ENCODE data around the gene PALLD.
"Not testable (repeated sequence)": the region's sequence is repeated elsewhere in the genome, so short reads cannot be mapped to it uniquely, and the experiment has no call there.

The PALLD gene

DNA sequence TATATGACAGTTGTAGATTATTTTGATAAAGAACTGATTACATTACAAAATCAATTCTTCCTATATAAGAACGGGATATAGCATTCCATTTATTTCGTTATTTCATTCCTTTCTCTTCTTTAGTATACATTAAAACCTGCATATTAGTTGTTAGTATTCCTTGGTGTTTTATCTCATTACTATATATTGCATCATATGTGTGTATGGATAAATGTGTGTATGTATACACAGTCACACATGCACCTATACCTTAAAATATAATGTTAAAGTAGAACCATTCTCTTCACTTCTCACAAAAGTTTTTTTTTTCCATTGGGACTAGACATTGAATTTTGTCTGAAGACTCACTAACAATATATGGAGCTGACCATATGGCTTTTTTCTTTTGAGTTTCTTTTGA lies 5.3 kb upstream of the PALLD start:
- DNase-seq, result no peak

DNA sequence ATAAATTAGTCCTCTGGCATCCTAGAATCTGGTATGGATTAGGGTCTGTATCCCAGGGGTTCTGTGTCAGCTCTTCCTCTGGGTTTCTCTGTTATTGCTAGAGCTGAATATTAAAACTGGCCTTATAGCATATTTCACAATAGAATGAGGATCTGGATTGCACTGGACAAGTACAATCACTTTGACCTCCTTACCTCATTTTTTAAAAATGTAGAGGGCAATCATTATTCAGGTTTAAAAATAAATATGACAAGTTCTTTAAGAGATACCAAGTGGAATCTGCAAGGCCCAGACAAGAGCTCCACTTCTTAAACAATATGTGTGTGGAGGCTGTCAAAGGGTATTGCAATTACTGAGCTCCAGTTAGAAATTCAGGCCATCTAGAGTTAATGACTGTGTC lies 1.4 kb downstream of the PALLD start:
- DNase-seq, result no peak

GRCh38 chr4:168499241-168499640 lies 2.4 kb downstream of the PALLD start:
- DNase-seq, result no peak

GRCh38 chr4:168501407-168501806 lies 4.6 kb downstream of the PALLD start:
- no peak for DNase-seq

DNA sequence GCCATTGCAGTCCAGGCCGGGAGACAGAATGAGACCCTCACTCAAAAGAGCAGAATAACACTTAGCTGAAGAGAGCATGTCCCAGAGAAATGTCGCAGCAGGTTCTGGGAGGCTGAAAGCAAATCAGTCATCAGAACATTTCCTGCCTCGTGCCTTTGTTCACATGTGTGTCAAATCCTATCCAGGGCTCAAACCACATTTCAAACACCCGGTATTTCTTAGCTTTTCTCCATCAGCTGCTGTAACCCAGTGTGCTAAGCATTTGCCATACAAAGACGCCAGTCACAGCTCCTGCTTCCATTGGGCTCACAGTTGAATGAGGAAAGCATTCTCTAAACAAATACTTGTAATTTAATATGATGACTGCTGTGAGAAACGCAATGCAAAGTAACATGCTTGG lies 6.0 kb downstream of the PALLD start:
- no peak for DNase-seq

GRCh38 chr4:168503652-168504362 lies 7.0 kb downstream of the PALLD start:
- no peak for DNase-seq

DNA sequence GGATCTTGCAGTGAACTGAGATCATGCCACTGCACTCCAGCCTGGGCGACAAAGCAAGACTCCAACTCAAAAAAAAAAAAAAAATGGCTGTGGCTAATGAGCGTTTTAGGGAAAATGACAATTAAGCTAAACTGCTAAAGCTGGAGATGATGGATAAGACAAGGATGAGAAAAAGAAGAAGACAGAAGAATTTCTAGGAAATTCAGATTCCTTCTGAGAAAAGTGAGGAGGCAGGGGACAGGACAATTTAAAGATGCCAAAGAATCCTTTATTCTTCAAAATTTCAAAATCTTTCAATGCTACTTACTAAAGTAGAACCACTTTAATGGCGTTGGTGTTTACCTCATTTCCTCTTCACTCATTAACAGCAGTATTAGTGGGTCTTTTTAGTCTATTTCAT lies 7.7 kb downstream of the PALLD start:
- DNase-seq, result no peak

GRCh38 chr4:168506014-168506413 lies 9.2 kb downstream of the PALLD start:
- no peak for DNase-seq

DNA sequence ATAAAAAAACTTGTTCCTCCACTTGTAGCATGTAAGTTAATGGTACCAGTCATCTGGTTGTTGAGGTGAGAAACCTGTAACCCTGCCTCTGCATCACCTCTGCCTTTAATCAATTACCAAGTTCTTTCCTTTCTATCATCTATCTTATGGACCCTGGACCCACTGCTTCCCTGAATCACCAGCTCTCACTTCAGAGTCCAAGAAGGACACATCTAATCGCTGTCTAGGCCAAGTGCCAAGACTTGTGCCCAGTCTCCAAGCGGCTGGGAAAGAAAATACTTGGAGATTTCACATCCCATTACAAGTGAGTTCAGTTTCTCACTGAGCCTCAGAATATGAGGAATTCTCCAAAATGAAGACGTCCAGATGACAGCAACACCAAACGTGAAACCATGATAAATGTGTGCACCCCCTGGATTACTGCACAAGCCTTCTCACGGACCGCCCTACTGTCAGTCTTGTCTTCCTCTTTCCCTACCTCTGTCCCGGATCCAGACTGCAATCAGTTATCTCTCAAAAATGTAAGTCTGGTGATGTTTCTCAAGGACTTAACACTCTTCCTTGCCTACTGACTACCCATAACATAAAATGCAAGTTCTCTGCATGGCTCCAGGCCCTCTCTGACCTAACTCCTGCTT lies 10.4 kb downstream of the PALLD start:
- DNase-seq, result no peak

DNA sequence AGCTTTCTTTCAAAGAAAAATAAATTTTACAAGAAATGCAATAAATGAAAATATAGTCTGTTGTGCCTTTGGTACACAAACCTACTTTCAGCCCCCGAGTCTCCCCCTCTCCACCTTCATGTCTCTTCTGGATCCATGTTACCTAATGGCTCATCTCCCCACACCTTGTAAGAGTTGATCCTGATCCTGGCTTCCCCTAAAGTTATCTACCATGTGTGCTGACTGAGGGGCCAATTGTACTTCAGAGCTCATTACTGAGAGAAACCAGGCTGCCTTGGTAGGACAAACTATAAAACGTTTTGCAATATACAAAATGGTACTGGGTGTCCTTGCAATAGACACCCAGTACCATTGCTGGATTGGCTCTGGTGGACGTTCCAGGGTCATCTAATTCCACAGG lies 11.8 kb downstream of the PALLD start:
- DNase-seq, result no peak

GRCh38 chr4:168509786-168510185 lies 12.9 kb downstream of the PALLD start:
- DNase-seq, result peak; percentile 50

GRCh38 chr4:168511780-168512489 lies 15.1 kb downstream of the PALLD start:
- DNase-seq, result no peak

DNA sequence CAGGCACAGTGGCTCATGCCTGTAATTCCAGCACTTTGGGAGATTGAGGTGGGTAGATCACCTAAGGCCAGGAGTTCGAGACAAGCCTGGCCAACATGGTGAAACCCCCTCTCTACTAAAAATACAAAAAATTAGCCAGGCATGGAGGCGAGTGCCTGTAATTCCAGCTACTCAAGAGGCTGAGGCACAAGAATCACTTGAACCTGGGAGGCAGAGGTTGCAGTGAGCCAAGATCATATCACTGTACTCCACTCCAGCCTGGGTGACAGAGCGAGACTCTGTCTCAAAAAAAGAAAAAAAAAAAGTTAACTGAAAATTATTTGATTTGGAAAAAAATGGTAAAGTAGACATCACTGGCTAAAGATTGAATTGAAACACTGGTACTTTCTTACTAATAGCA lies 17.0 kb downstream of the PALLD start:
- not testable (repeated sequence) for DNase-seq

DNA sequence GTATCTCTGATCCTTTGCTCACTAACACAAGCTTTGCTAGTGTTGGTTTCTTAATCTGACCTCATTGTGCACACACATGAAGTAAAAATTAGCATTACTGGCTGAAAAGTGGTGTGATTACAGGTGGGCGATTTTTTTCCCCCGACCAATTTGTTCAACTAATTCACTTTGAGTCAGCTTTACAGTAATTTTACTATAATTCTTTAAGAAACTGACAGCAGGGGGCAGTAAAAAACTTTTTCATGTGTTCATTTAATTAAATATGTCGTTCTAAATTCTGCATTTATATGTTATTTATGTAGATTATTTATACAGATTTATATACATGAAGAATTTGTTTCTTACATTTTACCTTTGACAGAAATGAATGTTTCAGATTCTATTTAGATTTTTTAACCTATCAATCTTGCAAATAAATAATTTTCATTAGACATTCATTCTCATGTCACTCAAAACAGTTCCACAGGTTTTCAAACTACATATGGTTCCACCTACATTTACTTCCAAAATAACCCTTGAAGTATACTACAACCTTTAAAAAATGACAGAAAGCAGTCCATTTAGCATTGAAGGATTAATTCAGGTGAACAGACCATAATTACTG lies 17.5 kb downstream of the PALLD start:
- peak; percentile 62 for DNase-seq

- DNase-seq, result no peak
Observed at GRCh38 chr4:168515222-168516011, 18.6 kb downstream of the PALLD start.

DNA sequence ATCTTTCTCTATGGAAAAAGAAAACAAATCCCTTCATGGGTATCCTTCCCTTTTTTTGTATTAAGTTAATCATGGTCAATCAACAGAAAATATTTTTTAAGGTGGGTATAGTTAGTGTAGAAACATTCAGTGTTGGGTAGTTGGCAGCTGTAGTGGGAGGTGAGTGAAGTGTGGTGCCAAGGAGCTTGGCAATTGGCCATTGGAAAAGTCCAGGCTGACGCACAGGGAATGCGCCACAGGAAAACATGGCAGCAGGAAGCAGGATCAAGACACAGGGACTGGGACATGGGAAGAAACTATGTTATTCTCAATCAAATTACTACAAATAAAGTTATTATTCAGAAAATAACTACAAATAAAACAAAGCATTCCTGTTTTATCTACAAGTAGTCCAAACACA lies 20.0 kb downstream of the PALLD start:
- no peak for DNase-seq

DNA sequence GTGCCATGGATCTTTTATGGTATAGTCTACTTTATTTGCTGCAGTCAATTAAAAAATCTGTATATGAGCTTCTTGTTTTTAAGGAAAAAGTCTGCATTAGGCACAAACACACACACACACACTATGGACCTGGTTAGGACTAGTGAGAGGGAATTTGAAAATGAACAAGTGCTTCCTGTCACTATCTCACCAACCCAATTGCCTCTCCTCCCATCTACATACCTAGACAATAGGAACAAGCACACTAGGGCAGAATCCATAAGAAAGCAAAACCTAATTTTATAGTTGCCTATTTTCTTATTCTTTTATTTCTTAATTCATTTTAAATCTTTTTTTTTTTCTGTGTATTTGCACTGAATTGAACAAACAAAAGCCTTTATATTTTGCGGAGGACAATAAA lies 22.7 kb downstream of the PALLD start:
- no peak for DNase-seq

- no peak for DNase-seq
Observed at GRCh38 chr4:168521721-168522120, 24.9 kb downstream of the PALLD start.

GRCh38 chr4:168522356-168522755 lies 25.5 kb downstream of the PALLD start:
- DNase-seq, result no peak

GRCh38 chr4:168522829-168523489 lies 26.1 kb downstream of the PALLD start:
- DNase-seq, result peak; percentile 63

- peak; percentile 67 for DNase-seq
Observed at GRCh38 chr4:168524006-168524405, 27.2 kb downstream of the PALLD start.

GRCh38 chr4:168524897-168525296 lies 28.0 kb downstream of the PALLD start:
- DNase-seq, result no peak
